ENCODE measurements around the gene GNG7. TPM values are rescaled to one million over a fixed set of nuclear protein-coding genes. Genes with fewer than 3 reads are reported as not detected.

Gene GNG7
- total and polyA plus RNA-seq, 12 donors: 0.83 to 16.5 (median 7.8) TPM

DNA sequence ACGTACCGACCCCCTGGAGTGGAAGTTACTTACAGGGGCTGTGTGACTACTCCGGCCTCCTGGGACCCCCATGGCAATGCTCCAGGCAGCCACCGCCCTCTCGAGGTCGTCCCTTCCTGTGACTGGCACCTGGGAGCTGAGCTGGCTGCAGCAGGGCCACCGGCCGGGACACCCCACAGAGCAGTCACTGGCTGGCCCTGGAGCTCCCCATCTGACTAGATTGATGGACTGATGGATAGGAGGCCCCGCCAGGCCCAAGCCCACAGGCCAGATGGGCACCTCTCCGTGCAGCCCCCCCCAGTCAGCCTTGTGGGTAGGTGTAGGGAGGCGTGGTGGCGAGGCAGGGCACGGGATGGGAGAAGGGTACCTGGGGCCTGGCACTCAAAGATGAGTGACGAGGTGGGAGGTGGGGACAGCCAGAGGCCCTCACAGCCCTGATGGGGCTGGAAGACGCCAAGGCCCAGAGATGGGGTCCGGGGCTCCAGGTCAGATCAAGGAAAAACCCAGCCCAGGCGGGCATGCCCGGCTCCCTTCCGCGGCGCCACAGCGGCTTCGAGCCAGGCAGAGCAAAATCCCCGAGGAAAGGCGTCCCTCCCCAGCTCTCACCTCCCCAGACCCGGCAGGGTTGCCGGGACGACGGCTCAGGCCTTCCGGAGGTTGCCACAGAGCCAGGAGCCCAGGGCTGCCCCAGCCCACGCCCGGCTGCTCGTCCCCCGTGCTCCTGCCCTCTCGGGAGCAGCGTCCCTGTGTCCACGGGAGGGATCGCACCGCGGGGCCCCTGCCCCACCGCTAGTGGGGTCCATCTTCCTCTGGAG, 28.9 kb upstream of the GNG7 start:
- TF ChIP-seq, protein P1, sequence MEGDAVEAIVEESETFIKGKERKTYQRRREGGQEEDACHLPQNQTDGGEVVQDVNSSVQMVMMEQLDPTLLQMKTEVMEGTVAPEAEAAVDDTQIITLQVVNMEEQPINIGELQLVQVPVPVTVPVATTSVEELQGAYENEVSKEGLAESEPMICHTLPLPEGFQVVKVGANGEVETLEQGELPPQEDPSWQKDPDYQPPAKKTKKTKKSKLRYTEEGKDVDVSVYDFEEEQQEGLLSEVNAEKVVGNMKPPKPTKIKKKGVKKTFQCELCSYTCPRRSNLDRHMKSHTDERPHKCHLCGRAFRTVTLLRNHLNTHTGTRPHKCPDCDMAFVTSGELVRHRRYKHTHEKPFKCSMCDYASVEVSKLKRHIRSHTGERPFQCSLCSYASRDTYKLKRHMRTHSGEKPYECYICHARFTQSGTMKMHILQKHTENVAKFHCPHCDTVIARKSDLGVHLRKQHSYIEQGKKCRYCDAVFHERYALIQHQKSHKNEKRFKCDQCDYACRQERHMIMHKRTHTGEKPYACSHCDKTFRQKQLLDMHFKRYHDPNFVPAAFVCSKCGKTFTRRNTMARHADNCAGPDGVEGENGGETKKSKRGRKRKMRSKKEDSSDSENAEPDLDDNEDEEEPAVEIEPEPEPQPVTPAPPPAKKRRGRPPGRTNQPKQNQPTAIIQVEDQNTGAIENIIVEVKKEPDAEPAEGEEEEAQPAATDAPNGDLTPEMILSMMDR (IDR thresholded peaks at IDR 0.05): no peak
- no peak for TF ChIP-seq POLR2A (IDR thresholded peaks at IDR 0.05)
- H3K36me3 ChIP-seq (replicated peaks in 1 of 2): peaks cover 0 to 13% of the 10 kb centered on the region in 2 donors

DNA sequence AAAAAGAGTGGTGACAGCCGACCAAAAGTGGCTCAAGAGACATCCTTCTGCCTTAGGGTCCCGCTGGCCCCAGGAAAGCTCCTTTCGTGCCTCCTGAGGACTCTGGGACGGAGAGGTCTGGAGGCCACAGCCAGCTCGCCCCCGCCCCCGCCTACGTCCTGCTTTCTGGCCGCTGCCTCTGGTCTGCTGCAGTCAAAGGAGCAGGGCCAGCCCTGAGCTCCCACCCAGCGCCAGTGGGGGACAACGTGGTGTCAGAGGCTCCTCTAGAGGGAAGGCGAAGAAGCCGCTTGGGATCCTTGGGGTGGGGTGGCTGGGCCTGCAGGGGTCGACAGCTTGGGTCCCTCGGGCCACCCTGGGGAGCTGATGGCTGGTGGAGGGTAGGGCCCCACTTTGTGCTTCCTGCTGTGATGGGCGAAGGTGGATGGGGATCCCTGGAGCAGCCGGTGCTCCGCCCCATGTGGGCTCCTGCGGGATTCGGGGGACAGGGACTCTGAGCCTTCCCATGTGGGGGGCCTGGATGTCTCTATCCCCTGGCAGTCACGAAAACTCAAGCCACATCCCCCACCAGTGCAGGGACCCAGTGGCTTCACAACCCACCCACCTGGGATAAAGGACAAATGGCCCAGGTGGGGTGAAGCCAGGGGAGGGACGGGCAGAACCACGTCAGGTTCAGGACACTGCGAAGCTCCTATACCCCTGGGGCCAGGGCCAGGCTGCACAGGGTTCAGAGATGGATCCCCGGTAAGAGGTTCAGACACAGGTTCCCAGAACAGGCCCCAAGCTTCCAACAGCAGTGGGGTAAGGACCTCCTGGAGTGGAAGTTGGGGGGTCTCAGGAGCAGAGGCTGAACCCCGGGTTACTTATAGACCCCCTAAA, 27.7 kb upstream of the GNG7 start:
- Histone ChIP-seq H3K27ac (no peak overlapping the region), H3K36me3 (replicated peaks in 1 of 2) (peaks cover 0 to 7% of the 10 kb centered on the region in 2 donors), H3K9me3 (replicated peaks in 1 of 3) (no peaks in the 10 kb centered on the region), H3K27me3 (peaks cover 5% of the 10 kb centered on the region), H3K4me3 (no peak overlapping the region), H3K4me1 (replicated peaks in 1 of 2) (no peaks in the 10 kb centered on the region)
- no peak for TF ChIP-seq POLR2A (IDR thresholded peaks at IDR 0.05)
- TF ChIP-seq, protein P1 (IDR thresholded peaks at IDR 0.05): no peak
- WGBS, 4 donors: 87 to 92% (median 88%) methylated on average over 15 to 26 of the region's 26 CpGs
- DNase-seq: no peak
- intact Hi-C loops (cut with DNase I): no loop called here

More for the DNA sequence above, 28.9 kb upstream of the GNG7 start:
- Histone ChIP-seq H3K9me3 (replicated peaks in 1 of 3) (no peaks in the 10 kb centered on the region), H3K4me1 (replicated peaks in 1 of 2) (no peaks in the 10 kb centered on the region), H3K4me3 (no peak overlapping the region), H3K27me3 (peaks cover 5% of the 10 kb centered on the region), H3K27ac (no peak overlapping the region)
- DNase-seq: no peak
- intact Hi-C loops (cut with DNase I): no loop called here
- WGBS, 4 donors: 79 to 94% (median 86%) methylated on average over 13 to 41 of the region's 41 CpGs

DNA sequence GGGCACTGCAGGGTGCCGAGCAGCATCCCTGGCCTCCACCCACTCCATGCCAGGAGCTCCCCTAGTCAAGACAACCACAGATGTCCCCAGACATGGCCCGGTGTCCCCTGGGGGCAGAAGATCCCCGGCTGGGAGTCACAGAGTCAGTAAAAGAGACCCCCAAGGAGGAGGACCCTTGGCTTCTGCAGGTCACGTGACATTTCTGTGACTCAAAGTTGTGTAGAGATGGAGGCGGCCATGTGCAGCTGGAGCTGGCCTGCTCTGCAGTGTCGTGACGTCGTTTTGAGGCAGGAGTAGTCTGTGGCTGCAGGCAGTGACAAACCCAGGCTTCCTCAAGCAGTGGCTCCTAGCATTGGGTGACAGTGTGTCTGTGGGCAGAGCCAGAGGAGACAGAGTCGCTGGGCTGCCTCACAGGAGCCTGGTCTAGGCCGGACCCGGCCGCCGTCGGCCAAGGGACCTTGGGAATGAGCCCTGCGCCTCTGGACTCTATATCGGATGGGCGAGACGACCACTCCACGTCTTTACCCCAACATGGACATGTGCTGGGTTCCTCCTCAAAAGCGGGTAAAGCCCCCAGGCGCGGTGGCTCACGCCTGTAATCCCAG, 26.4 kb upstream of the GNG7 start:
- peaks cover 0 to 7% of the 10 kb centered on the region in 2 donors for H3K36me3 ChIP-seq (replicated peaks in 1 of 2)
- H3K27me3 ChIP-seq: peaks cover 5% of the 10 kb centered on the region
- H3K4me3 ChIP-seq: no peak overlapping the region
- no peaks in the 10 kb centered on the region for H3K4me1 ChIP-seq (replicated peaks in 1 of 2)
- 81 to 94% (median 84%) methylated on average over 10 to 23 of the region's 23 CpGs for WGBS, 4 donors
- no peaks in the 10 kb centered on the region for H3K9me3 ChIP-seq (replicated peaks in 1 of 3)
- TF ChIP-seq POLR2A (IDR thresholded peaks at IDR 0.05): no peak
- TF ChIP-seq, protein P1 (IDR thresholded peaks at IDR 0.05): no peak
- intact Hi-C loops (cut with DNase I): no loop called here
- H3K27ac ChIP-seq: no peak overlapping the region
- no peak for DNase-seq

DNA sequence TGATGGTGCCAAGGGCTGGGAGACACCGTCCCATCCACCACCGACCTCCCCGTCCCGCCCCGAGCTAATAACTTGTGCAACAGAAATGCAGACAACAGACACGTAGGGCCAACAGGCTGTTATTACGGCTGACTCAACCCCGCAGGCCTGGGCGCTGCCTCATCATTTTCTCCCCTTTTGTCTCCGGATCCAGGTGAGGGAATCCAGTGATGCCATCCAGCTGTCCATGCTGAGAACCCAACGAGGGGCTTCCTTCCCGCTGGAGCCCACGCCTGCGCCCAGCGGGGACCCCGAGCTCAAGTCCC, 25.1 kb upstream of the GNG7 start:
- TF ChIP-seq, protein P1 (IDR thresholded peaks at IDR 0.05): no peak
- no peak for TF ChIP-seq POLR2A (IDR thresholded peaks at IDR 0.05)
- intact Hi-C loops (cut with DNase I): no loop called here
- 60 to 70% (median 66%) methylated on average over 2 to 16 of the region's 16 CpGs for WGBS, 4 donors

More for the DNA sequence above, 25.1 kb upstream of the GNG7 start:
- H3K9me3 ChIP-seq (replicated peaks in 1 of 3): no peaks in the 10 kb centered on the region
- peaks cover 5% of the 10 kb centered on the region for H3K27me3 ChIP-seq
- no peak overlapping the region for H3K4me3 ChIP-seq
- DNase-seq: no peak
- no peaks in the 10 kb centered on the region for H3K36me3 ChIP-seq (replicated peaks in 1 of 2)
- H3K27ac ChIP-seq: no peak overlapping the region
- peaks cover 12% of the 10 kb centered on the region in 2 donors for H3K4me1 ChIP-seq (replicated peaks in 1 of 2)

Measured in adrenal gland (tissue), 12 donors.